ENCODE measurements around the gene SLX4IP. TPM values are rescaled to one million over a fixed set of nuclear protein-coding genes. Genes with fewer than 3 reads are reported as not detected.

The SLX4IP gene
- total and polyA plus RNA-seq, 2 of the 13 experiments (the other 11 are each of a cell fraction or from before 2014, with no cell fraction given) = 3.6 to 7.3 TPM

DNA sequence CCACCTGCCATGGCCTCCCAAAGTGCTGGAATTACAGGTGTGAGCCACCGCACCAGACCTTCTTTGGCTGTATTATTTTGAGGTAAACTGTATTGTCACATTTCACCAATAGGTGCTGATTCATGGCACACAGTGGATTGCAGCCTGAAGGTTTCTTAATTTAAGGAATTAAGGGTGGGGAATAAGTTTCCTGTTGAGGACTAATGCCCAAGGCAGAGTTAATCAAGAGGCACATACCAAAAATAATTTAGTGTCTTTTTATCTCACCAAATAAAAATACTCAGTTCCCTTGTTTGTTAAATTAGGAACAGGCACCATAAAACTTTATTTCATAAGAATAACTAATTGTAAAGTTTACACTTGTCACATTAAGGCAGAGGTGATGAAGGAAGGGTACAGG is 103.7 kb downstream of the SLX4IP start (continued):
- TF ChIP-seq, protein P1, sequence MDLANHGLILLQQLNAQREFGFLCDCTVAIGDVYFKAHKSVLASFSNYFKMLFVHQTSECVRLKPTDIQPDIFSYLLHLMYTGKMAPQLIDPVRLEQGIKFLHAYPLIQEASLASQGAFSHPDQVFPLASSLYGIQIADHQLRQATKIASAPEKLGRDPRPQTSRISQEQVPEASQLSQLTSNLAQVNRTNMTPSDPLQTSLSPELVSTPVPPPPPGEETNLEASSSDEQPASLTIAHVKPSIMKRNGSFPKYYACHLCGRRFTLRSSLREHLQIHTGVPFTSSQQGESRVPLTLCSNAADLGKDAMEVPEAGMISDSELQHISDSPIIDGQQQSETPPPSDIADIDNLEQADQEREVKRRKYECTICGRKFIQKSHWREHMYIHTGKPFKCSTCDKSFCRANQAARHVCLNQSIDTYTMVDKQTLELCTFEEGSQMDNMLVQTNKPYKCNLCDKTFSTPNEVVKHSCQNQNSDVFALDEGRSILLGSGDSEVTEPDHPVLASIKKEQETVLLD (CRISPR knock-in tag; IDR thresholded peaks at IDR 0.05; ENCODE audit: low read depth) = no peak
- TF ChIP-seq ZBTB21 (CRISPR knock-in tag; IDR thresholded peaks at IDR 0.05) (no peak), ZSCAN31 (CRISPR knock-in tag; IDR thresholded peaks at IDR 0.05; ENCODE audit: low read depth) (no peak), KDM5A (IDR thresholded peaks at IDR 0.05; ENCODE audit: borderline replicate concordance, low read length) (no peak), ZMAT3 (CRISPR knock-in tag; conservative IDR thresholded peaks at IDR 0.05) (no peak), CBFB (CRISPR knock-in tag; IDR thresholded peaks at IDR 0.05) (no peak), NFIB (CRISPR knock-in tag; IDR thresholded peaks at IDR 0.05; ENCODE audit: borderline replicate concordance) (no peak)

DNA sequence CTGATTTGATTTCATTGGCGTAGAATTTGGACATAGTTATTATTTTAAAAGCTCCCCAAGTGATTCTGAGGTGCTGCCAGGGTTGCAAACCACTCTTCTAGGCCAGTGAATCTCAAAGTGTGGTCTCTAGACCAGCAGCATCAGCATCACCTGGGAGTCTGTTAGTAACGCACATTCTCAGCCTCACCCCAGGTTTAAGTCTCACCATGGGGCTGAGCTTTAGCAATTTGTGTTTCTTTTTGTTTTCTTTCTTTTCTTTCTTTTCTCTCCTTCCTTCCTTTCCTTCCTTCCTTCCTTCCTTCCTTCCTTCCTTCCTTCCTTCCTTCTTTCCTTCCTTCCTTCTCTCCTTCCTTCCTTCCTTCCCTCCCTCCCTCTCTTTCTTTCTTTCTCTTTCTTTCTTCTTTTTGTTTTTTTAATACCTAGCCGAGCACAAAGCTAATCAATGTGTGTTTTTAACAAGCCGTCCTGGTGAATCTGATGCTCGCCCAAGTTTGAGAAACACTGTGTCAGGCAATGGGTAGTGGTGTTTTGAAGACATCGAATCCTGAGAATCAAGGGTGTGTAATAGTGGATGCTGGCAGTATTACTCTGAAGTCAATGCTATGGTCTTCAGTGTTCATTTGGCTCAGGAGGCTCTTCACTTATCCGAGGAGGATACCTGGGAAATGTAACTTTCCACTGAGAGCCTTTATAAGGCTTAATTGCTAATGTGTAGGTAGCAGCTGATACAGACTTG is 104.9 kb downstream of the SLX4IP start:
- no peaks in the 10 kb centered on the region for H4K20me1 ChIP-seq (ENCODE audit: insufficient read depth, low read length)
- DNase-seq (ENCODE audit: low spot score) (no peak), ATAC-seq (peak; percentile 48), FAIRE-seq (no peak)
- H3K4me3 ChIP-seq (replicated peaks in 1 of 3; ENCODE audit: insufficient read depth in 1 of 3, low read depth in 2 of 3, low read length in 3 of 3) = peak overlapping the region; percentile 7 to 49 (median 41); a peak in 2 of 6 replicates
- H3K4me1 ChIP-seq (ENCODE audit: insufficient read depth, low read length) = peaks cover 88% of the 10 kb centered on the region
- intact Hi-C loops (cut with micrococcal nuclease; ENCODE audit: unreplicated experiment) (loop anchor here (1.0 to 5.0 kb wide), 2 partner anchors 105 to 563 kb away; partner anchors contain the start of gene SLX4IP), in situ Hi-C loops (cut with HindIII; ENCODE audit: extremely low pct_ligation_motif_present, low pct_unique_long_range_greater_than_20kb) (loop anchor here (5.0 to 10.0 kb wide), 3 partner anchors 73 to 565 kb away; partner anchors contain the start of gene MKKS)
- CTCF ChIA-PET (ENCODE audit: low intra/inter-chr PET ratio, low total read pairs) = no interaction called here
- H3K4me2 ChIP-seq (ENCODE audit: low read depth, low read length) = peak overlapping the region; percentile 86
- H3K9me3 ChIP-seq (ENCODE audit: low read length) = no peaks in the 10 kb centered on the region
- TSS peak; percentile 99 for BruUV-seq (replicated peaks)
- H3K27ac ChIP-seq (ENCODE audit: extremely low read length, insufficient read depth, low read length) = peak overlapping the region; percentile 94
- 76% methylated on average over 7 of the region's 7 CpGs for WGBS (ENCODE audit: low lambda C conversion rate)
- H3K79me2 ChIP-seq (ENCODE audit: insufficient read depth, low read length) = peaks cover 3% of the 10 kb centered on the region
- no peaks in the 10 kb centered on the region for H3K27me3 ChIP-seq (ENCODE audit: control insufficient read depth in 1 of 2, insufficient read depth in 2 of 2, low read length in 2 of 2)
- no peak overlapping the region for H2AFZ ChIP-seq (ENCODE audit: low read length)
- POLR2A ChIA-PET = interaction anchor here (1.2 to 3.1 kb wide), 3 partner anchors 26 to 132 kb away, joined by 4 to 17 read pairs (median 6); partner anchors contain the start of genes MKKS and SLX4IP
- peak overlapping the region; percentile 80 for H3K9ac ChIP-seq (ENCODE audit: insufficient read depth, low read depth, low read length)
- H3K36me3 ChIP-seq (replicated peaks in 1 of 2; ENCODE audit: control insufficient read depth in 1 of 2, insufficient read depth in 2 of 2, low read length in 2 of 2) = no peaks in the 10 kb centered on the region
- TF ChIP-seq, protein P2, sequence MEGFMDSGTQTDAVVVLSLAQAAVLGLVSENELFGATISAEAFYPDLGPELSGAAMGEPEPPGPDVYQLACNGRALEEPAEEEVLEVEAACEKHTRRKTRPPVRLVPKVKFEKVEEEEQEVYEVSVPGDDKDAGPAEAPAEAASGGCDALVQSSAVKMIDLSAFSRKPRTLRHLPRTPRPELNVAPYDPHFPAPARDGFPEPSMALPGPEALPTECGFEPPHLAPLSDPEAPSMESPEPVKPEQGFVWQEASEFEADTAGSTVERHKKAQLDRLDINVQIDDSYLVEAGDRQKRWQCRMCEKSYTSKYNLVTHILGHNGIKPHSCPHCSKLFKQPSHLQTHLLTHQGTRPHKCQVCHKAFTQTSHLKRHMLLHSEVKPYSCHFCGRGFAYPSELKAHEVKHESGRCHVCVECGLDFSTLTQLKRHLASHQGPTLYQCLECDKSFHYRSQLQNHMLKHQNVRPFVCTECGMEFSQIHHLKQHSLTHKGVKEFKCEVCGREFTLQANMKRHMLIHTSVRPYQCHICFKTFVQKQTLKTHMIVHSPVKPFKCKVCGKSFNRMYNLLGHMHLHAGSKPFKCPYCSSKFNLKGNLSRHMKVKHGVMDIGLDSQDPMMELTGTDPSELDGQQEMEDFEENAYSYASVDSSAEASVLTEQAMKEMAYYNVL (CRISPR knock-in tag; IDR thresholded peaks at IDR 0.05; ENCODE audit: borderline replicate concordance) = peak; percentile 65; the same call in 1 of the 2 replicates
- TF ChIP-seq MZF1 (CRISPR knock-in tag; IDR thresholded peaks at IDR 0.05; ENCODE audit: borderline replicate concordance) (peak; percentile 32; the same call in 1 of the 2 replicates), KDM5A (IDR thresholded peaks at IDR 0.05; ENCODE audit: borderline replicate concordance, low read length) (no peak), ZSCAN12 (CRISPR knock-in tag; IDR thresholded peaks at IDR 0.05) (0 out of 2 replicates have a peak, but pooled peaks have one; percentile 18), RBFOX2 (IDR thresholded peaks at IDR 0.05; ENCODE audit: low read depth, low read length) (peak; percentile 63), ZC3H4 (CRISPR knock-in tag; IDR thresholded peaks at IDR 0.05; ENCODE audit: borderline replicate concordance) (0 out of 2 replicates have a peak, but pooled peaks have one; percentile 41), TBL1XR1 (IDR thresholded peaks at IDR 0.05; ENCODE audit: borderline replicate concordance, low read length, partially characterized antibody) (no peak)
- TF ChIP-seq, protein P3, sequence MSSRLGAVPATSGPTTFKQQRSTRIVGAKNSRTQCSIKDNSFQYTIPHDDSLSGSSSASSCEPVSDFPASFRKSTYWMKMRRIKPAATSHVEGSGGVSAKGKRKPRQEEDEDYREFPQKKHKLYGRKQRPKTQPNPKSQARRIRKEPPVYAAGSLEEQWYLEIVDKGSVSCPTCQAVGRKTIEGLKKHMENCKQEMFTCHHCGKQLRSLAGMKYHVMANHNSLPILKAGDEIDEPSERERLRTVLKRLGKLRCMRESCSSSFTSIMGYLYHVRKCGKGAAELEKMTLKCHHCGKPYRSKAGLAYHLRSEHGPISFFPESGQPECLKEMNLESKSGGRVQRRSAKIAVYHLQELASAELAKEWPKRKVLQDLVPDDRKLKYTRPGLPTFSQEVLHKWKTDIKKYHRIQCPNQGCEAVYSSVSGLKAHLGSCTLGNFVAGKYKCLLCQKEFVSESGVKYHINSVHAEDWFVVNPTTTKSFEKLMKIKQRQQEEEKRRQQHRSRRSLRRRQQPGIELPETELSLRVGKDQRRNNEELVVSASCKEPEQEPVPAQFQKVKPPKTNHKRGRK (CRISPR knock-in tag; IDR thresholded peaks at IDR 0.05) = peak; percentile 99
- TF ChIP-seq, protein P4, sequence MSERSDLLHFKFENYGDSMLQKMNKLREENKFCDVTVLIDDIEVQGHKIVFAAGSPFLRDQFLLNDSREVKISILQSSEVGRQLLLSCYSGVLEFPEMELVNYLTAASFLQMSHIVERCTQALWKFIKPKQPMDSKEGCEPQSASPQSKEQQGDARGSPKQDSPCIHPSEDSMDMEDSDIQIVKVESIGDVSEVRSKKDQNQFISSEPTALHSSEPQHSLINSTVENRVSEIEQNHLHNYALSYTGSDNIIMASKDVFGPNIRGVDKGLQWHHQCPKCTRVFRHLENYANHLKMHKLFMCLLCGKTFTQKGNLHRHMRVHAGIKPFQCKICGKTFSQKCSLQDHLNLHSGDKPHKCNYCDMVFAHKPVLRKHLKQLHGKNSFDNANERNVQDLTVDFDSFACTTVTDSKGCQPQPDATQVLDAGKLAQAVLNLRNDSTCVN (CRISPR knock-in tag; IDR thresholded peaks at IDR 0.05; ENCODE audit: borderline replicate concordance) = no peak
